GM18907 (cell line): ENCODE measurements around the gene TFEB.
A peak's percentile ranks its signal among the peaks of the same experiment; 100 is the strongest.

Experiments used
- ATAC-seq: cut with Tn5 transposase; IDR thresholded peaks from one replicate; pipeline ENCODE4 v1.9.1; 2021; ENCODE audit warnings: mild to moderate bottlenecking, moderate library complexity; ENCODE audit not compliant: unreplicated experiment

The TFEB gene

GRCh38 chr6:41692080-41692675 lies 43.2 kb downstream of the TFEB start:
- ATAC-seq, result no peak

DNA sequence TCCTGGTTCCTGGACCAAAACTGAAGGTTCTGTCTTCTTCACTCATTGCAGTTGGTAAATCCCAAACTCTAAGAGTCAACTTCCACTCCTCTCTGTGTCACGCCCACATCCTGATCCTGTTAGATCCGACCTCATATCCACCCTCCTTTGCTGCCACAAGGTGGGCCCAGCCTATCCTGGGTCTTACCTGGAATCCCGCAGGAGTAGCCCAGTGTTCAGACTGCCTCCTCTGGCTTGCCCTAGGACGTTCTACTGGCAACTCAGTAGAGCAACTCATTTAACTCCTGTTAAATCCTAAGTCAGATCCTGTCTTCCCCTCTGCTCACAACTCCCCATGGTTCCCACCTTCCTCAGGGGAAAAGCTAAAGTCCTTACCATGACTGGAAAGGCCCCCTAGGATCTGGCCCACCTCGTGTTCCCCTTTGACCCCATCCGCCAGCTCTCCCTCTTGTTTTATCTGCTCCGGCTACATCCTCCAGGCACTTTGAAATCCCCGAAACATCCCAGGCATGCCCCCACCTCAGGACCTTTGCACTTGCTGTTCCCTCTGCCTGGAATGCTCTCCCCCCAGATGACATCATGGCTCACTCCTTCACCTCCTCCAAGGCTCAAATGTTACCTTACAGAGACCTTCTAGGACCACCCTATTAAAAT lies 43.9 kb downstream of the TFEB start:
- no peak for ATAC-seq

GRCh38 chr6:41690541-41691330 lies 44.7 kb downstream of the TFEB start:
- no peak for ATAC-seq

- ATAC-seq, result no peak
Measured at GRCh38 chr6:41689171-41690008, 46.0 kb downstream of the TFEB start.

DNA sequence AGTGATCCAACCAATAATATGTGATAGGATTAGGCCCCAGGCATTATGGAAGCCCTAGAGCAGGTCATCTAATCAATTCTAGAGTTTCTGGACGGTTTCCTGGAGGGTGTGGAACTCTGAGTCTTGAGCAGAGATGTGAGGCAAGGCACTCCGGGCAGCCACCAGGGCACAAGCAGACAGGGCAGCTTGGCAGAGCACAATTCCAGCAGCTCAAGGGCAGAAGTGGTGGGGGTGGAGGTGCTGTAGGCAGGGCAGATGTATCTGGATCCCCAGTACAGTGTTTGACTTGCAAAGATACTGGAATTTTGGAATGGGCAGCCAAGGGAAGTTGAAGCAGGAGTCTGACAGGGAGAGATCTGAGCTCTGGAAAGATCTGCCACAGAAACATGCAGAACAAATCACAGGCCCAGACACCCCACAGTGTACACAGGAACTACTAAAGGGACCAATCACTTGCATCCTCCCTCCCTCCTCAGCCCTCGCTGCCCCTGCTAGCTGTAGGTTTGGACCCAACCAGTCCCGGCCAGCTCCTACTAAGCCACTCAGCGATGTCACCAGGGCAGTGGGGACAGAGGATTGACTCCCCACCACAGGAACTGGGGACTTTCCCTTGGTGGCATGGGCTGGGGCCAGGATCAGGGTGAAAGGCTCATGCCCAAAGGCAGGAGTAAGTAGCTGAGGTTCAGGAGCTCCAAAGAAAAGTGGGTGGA lies 47.0 kb downstream of the TFEB start:
- no peak for ATAC-seq

DNA sequence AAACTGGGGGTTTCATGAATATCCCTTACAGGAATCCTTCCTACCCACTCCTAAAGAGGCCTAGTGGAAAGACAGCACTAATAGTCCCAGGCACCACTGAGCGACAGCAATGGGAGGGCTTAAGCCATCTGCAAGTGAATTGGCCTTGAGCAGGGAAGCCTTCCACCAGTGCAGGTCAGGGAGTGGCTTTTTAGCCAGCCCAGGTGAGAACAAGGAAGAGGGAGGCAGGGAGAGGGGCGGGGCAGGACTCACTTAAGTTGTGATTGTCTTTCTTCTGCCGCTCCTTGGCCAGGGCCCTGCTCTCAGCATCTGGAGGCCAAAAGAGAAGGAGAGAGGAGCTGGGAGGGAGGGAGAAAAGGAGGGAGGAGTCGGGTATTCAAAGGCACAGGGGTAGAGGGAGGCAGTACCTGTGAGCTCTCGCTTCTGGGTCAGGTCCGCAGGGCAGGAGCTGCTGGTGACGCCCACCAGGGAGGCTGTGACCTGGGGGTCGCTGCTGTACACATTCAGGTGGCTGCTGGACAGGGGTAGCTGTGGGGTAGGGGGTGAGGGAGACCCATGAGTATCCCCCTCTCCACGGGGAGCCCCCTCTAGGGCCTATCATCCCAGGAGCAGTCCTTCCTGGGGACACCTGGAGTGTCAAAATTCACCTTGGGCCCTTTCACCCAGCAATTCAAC lies 47.8 kb downstream of the TFEB start:
- no peak for ATAC-seq

DNA sequence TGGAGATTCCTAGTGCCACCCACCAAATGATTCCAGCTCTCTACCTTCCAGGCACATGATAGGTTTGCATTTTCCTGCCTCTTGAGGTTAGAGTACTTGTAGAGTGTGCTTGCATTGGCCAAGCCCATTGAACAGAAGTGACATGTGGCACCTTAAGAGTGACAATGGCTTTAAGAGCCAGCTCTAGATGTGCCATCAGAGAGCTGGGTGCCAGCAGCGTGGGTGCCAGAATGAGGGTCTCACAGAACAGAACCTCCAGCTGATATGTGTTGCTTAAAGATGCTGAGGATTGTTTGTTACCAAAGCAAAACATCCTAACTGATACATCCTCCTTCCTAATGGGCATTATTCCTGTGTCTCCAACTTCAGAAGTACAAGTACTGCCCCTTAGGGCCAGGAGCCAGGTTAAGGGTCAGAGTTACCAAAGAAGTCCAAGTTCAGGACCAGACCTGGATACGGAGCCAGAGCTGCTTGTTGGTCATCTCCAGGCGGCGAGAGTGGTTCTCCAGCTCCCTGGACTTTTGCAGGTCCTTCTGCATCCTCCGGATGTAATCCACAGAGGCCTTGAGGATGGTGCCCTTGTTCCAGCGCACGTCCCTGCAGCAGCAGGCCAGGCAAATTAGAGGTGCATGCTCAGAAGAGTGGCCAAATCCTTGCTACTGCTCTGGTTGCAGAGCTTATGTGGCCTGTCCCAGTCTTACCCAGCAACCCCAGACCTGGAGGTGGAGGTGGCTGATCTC lies 49.6 kb downstream of the TFEB start:
- ATAC-seq, result no peak

DNA sequence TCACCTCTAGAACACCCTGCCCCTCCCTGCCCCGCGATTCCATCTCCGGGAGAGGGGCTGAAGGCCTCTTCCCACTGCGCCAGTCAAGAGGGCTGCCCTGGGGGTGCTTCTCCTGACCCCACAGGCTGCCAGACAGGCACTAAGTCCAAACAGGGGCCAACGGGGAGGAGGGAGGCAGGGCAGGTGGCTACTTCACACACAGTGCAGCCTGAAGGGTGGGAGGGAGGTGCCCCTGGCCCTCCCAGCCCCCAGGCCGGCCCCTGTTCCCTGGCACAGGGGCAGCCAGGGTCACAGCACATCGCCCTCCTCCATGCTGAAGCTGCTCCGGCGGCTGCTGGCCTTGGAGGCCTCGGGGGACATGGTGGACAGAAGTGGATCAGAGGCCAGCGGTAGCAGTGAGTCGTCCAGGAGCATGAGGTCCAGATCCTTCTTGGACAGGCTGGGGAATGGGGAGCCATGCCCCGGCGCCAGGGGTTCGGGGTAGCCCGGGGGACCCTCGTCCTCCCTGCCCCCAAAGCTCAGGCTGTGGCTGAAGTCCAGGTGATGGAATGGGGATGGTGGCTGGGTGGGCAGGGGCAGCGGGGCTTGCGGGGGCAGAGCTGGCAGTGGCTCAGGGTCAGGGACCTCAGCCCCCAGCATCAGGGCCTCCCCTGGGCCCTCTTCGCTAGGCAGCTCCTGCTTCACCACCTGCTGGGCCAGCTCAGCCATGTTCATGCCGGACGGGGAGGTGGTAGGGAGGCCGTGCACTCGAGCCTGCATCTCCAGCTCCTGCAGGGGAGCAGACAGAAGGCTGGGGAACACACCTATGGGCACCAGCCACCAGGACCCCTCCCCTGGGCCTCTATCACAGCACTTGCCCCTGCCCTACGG lies 50.9 kb downstream of the TFEB start:
- no peak for ATAC-seq

DNA sequence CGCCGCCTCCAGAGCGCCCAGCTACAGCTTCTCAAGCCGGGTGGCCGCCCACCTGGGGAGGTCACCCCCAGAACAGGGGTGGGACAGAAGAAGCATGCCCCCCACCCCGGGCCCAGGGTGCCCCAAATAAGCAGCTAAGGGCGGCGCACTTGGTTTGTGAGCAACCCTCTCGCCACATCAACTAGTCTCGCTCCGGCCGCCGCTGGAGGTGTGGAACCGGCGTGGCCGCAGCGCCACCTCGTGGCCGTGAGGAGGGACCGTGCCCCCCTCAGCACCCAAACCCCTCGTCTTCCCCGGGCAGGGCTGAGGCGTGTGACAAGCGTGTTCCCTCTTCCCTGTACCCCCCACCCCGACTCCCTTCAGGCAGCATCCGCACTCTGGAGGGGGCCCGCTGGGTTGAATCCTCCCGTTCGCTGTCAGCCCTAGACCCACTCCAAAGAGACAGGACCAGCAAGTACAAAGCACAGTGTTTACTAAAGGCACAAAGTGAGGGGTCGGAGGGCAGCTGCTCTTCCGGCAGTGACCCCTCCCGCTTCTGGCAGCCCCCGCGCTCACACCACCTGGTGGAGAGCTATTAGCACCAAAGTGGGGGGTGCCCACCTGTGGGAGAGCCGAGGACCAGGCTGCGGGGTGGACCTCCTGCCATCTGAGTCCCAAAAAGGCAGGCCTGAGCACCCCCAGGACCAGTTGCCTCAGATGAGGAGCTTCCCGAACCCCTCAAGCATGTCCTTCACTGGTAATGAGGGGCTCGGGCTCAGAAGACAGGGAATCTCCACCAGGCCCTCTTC lies 51.7 kb downstream of the TFEB start:
- ATAC-seq, result peak; percentile 59

DNA sequence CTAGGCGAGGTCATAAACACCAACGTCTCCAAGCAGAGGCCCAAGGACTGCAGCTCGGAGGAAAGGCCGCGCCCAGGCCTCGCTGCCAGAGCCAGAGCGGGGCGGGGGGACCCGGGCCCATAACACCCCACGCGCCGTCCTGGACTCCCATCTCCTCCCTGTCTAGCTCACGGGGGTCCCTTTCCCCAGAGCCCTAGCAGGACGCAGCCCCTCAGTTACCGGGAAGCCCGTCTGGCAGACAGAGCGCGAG lies 52.2 kb downstream of the TFEB start:
- ATAC-seq, result no peak

GRCh38 chr6:41682497-41683272 lies 52.7 kb downstream of the TFEB start:
- peak; percentile 18 for ATAC-seq

GRCh38 chr6:41682056-41682477 lies 53.3 kb downstream of the TFEB start:
- peak; percentile 41 for ATAC-seq

DNA sequence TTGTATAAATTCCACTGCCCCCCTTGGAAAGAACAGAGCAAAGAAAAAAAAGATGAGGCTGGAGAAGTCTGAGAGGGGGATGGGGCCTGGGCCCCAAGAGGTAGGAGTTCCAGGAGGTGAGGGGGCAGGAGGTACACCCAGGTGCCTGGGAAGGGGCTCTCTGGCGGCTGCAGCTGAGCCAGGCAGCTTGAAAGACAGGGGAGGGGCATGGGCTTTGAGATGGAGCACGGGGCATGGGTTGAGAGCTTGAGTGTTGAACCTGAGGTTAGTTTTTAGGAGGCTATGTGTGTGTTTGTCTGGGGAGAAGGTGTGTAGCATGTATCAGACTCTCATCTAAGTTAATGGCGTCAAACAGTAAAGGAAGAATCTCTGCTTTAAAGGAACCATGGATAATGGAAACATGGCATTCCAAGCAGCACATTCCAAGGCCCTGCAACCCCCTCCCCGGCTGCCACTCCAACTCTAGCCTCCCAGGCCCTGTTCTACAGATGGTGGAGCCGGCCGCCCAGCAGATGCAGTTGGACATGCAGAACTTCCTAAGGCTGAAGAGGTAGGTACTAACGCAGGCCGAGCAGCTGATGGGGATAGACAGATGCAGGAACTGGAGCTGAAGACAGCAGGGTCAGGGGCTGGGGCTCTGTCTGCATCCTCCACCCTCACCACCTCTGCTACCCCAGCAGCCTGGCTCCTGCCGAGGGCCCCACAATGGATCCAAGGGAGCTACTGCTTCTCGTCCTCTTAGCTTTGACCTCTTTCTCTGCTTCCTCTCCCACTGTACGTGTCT lies 55.0 kb downstream of the TFEB start:
- ATAC-seq, result no peak

DNA sequence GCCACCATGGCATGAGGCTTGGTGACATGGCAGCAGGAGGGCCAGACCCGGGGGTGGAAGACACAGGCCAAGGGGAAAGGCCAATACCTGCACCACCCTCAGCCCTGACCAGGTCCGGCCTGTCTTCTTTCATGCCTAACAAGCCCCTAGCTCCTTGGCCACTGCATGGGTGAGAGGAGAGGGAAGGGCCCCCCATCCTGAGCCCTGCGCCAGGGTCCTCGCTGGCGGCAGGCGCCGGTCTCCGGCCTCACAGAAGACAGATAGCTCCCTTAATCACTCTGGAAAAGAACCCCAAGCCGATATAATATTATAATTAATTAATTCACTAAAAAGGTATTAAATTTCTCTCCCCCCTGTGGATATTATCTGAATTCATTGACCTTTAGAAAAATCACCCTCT lies 55.7 kb downstream of the TFEB start:
- no peak for ATAC-seq

GRCh38 chr6:41678511-41679084 lies 56.8 kb downstream of the TFEB start:
- ATAC-seq, result no peak
